Activated CD8-positive, alpha-beta memory T cell treated with anti-CD3 and anti-CD28 coated beads for 1 hour (primary cell): ENCODE measurements around the gene FAM8A1.
A peak's percentile ranks its signal among the peaks of the same experiment; 100 is the strongest.
"Not testable (repeated sequence)": the region's sequence is repeated elsewhere in the genome, so short reads cannot be mapped to it uniquely, and the experiment has no call there.

Source experiments
- DNase-seq, 2 donors: peaks; one replicate each; pipeline ENCODE4 v3.0.0-alpha.2; 2020; ENCODE audit warnings: low read depth in 1 of 2; ENCODE audit errors: extremely low read depth in 1 of 2

FAM8A1 gene

GRCh38 chr6:17599877-17600526 lies at the start of gene FAM8A1:
Gene FAM8A1, plus strand, starts transcription at chr6:17600302. Its CDS starts 108 bp downstream, at chr6:17600410.
- peak; percentile 91 to 97 for DNase-seq

- no peak for DNase-seq
Measured at GRCh38 chr6:17551383-17551958, 48.6 kb upstream of the FAM8A1 start.

GRCh38 chr6:17552861-17553260 lies 47.2 kb upstream of the FAM8A1 start:
- no peak for DNase-seq

GRCh38 chr6:17556014-17556413 lies 44.1 kb upstream of the FAM8A1 start:
- no peak for DNase-seq

GRCh38 chr6:17562636-17563035 lies 37.5 kb upstream of the FAM8A1 start:
- no peak for DNase-seq

- DNase-seq: no peak
Measured at GRCh38 chr6:17565399-17565798, 34.7 kb upstream of the FAM8A1 start.

GRCh38 chr6:17574866-17575560 lies 25.1 kb upstream of the FAM8A1 start:
- DNase-seq: no peak

GRCh38 chr6:17577059-17577458 lies 23.0 kb upstream of the FAM8A1 start:
- DNase-seq: no peak

GRCh38 chr6:17580518-17581048 lies 19.5 kb upstream of the FAM8A1 start:
- peak in 1 of 2 donors; percentile 16 for DNase-seq

- not testable (repeated sequence) for DNase-seq
Measured at GRCh38 chr6:17581282-17581681, 18.8 kb upstream of the FAM8A1 start.

GRCh38 chr6:17583811-17584210 lies 16.3 kb upstream of the FAM8A1 start:
- no peak for DNase-seq

GRCh38 chr6:17584241-17584803 lies 15.8 kb upstream of the FAM8A1 start:
- DNase-seq: no peak

GRCh38 chr6:17585766-17586490 lies 14.2 kb upstream of the FAM8A1 start:
- no peak for DNase-seq

- DNase-seq: not testable (repeated sequence)
Measured at GRCh38 chr6:17586623-17587022, 13.5 kb upstream of the FAM8A1 start.

GRCh38 chr6:17588011-17588410 lies 12.1 kb upstream of the FAM8A1 start:
- no peak for DNase-seq

- no peak for DNase-seq
Measured at GRCh38 chr6:17589406-17590096, 10.6 kb upstream of the FAM8A1 start.

- DNase-seq: no peak
Measured at GRCh38 chr6:17591287-17591686, 8.8 kb upstream of the FAM8A1 start.

- no peak for DNase-seq
Measured at GRCh38 chr6:17593246-17593645, 6.9 kb upstream of the FAM8A1 start.

- DNase-seq: no peak
Measured at GRCh38 chr6:17596085-17596484, 4.0 kb upstream of the FAM8A1 start.
